Measurements from ENCODE around the gene ADORA2A.

ADORA2A gene

DNA sequence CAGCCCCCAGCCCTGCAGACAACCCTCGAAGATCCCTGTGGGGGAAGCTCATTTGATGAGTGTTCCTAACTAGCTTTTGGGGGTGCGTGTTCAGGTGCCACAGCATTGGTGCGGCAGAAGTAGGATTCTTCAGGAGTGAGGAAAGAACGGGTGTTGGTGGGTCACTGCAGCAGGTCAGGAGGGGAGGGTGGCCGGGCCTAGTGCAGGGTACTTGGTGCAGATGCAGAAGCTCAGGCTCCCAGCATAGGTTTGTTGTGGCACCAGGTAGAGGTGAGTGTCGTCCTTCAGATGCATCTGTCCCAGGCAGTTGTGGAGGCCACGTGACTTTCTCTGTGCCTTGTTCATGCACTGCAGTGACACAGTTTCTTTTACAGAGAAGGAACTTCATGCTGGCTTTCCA, 15.1 kb upstream of the ADORA2A start:
- Histone ChIP-seq H3K4me2 (ENCODE audit: low read depth, low read length, poor library complexity, severe bottlenecking) (no peak overlapping the region), H2AFZ (ENCODE audit: low read depth, low read length, severe bottlenecking) (no peak overlapping the region), H3K79me2 (ENCODE audit: insufficient read depth, low read length) (no peaks in the 10 kb centered on the region), H3K27me3 (ENCODE audit: low read length) (no peaks in the 10 kb centered on the region), H3K9me3 (ENCODE audit: insufficient read depth, low read length) (no peaks in the 10 kb centered on the region), H3K36me3 (ENCODE audit: low read length) (no peaks in the 10 kb centered on the region), H3K9me2 (replicated peaks; ENCODE audit: insufficient read depth, low read length) (no peaks in the 10 kb centered on the region), H3F3A (ENCODE audit: insufficient read depth) (no peaks in the 10 kb centered on the region), H3K9ac (ENCODE audit: low read length) (no peak overlapping the region), H3K4me3 (ENCODE audit: insufficient read depth, low read length, poor library complexity, severe bottlenecking) (no peak overlapping the region), H4K20me1 (ENCODE audit: low read depth, low read length) (no peaks in the 10 kb centered on the region), H3K27ac (ENCODE audit: low read depth, low read length) (no peak overlapping the region)
- TF ChIP-seq, protein P1, sequence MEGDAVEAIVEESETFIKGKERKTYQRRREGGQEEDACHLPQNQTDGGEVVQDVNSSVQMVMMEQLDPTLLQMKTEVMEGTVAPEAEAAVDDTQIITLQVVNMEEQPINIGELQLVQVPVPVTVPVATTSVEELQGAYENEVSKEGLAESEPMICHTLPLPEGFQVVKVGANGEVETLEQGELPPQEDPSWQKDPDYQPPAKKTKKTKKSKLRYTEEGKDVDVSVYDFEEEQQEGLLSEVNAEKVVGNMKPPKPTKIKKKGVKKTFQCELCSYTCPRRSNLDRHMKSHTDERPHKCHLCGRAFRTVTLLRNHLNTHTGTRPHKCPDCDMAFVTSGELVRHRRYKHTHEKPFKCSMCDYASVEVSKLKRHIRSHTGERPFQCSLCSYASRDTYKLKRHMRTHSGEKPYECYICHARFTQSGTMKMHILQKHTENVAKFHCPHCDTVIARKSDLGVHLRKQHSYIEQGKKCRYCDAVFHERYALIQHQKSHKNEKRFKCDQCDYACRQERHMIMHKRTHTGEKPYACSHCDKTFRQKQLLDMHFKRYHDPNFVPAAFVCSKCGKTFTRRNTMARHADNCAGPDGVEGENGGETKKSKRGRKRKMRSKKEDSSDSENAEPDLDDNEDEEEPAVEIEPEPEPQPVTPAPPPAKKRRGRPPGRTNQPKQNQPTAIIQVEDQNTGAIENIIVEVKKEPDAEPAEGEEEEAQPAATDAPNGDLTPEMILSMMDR (IDR thresholded peaks at IDR 0.05; ENCODE audit: insufficient read depth, low read length, poor library complexity, severe bottlenecking) = no peak
- TF ChIP-seq EZH2phosphoT487 (conservative IDR thresholded peaks at IDR 0.05; ENCODE audit: low read length) = no peak

DNA sequence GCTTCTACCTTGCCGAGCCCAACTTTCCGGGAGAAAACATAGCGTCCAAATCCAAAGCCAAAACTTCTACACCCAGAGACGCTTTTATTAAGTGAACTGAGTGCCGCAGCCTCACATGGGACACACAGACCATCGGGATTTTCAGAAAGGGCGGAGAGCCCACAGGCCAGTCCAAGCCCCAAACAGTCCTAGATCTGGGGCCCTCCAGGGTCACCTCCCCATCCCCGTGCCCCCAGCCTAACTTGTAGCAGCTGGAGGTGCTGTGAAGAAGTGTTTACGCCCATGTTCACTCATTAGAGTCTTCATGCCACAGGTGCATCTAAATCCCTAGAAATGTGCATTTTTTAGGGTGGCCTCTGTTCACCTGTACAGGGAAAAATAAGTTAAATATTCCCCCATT, 14.1 kb upstream of the ADORA2A start:
- Histone ChIP-seq H3K27me3 (ENCODE audit: low read length) (no peaks in the 10 kb centered on the region), H3K36me3 (ENCODE audit: low read length) (no peaks in the 10 kb centered on the region), H3K9ac (ENCODE audit: low read length) (no peak overlapping the region), H3K9me3 (ENCODE audit: insufficient read depth, low read length) (no peaks in the 10 kb centered on the region), H2AFZ (ENCODE audit: low read depth, low read length, severe bottlenecking) (no peak overlapping the region), H3K4me2 (ENCODE audit: low read depth, low read length, poor library complexity, severe bottlenecking) (no peak overlapping the region), H3K4me3 (ENCODE audit: insufficient read depth, low read length, poor library complexity, severe bottlenecking) (no peak overlapping the region), H3K9me2 (replicated peaks; ENCODE audit: insufficient read depth, low read length) (no peaks in the 10 kb centered on the region), H3F3A (ENCODE audit: insufficient read depth) (no peaks in the 10 kb centered on the region), H4K20me1 (ENCODE audit: low read depth, low read length) (no peaks in the 10 kb centered on the region), H3K27ac (ENCODE audit: low read depth, low read length) (no peak overlapping the region), H3K79me2 (ENCODE audit: insufficient read depth, low read length) (no peaks in the 10 kb centered on the region)
- TF ChIP-seq, protein P1 (IDR thresholded peaks at IDR 0.05; ENCODE audit: insufficient read depth, low read length, poor library complexity, severe bottlenecking) = no peak
- TF ChIP-seq EZH2phosphoT487 (conservative IDR thresholded peaks at IDR 0.05; ENCODE audit: low read length) = no peak

DNA sequence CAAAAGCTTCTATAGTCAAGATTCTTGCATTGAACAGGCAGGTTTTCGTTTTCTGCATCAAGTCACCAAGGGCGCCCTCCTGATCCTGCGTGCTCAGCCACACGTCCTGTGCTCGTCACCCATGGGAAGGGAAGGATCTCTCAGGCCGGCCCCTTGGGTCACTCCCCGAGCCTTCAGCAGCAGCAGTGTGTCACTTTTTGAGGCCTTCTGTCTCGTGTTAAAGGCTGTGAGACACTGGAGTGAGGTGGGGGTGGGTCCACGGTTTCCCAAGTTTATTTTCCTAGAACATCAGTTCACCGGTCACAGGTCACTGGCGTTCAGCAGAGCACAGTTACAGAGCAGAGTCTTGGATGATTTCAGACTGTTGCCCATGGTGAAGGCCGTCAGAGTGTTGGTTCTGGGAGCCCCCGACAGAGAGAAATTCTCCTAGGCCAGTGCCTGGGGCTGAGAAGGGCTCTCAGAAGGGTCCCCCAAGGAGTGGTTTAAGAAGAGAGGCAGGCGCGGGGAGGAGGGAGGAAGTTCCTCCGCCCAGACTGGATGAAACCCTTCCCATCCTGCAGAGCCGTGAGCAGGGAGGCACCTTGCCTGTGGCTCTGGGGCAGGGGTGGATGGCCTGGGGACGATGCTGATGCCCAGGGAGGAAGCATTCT, 13.5 kb upstream of the ADORA2A start:
- TF ChIP-seq, protein P1 (IDR thresholded peaks at IDR 0.05; ENCODE audit: insufficient read depth, low read length, poor library complexity, severe bottlenecking) = no peak
- TF ChIP-seq EZH2phosphoT487 (conservative IDR thresholded peaks at IDR 0.05; ENCODE audit: low read length) = no peak
- Histone ChIP-seq H3K9me3 (ENCODE audit: insufficient read depth, low read length) (no peaks in the 10 kb centered on the region), H3K79me2 (ENCODE audit: insufficient read depth, low read length) (no peaks in the 10 kb centered on the region), H3K4me3 (ENCODE audit: insufficient read depth, low read length, poor library complexity, severe bottlenecking) (no peak overlapping the region), H2AFZ (ENCODE audit: low read depth, low read length, severe bottlenecking) (no peak overlapping the region), H3K4me2 (ENCODE audit: low read depth, low read length, poor library complexity, severe bottlenecking) (no peak overlapping the region), H3F3A (ENCODE audit: insufficient read depth) (no peaks in the 10 kb centered on the region), H4K20me1 (ENCODE audit: low read depth, low read length) (no peaks in the 10 kb centered on the region), H3K9me2 (replicated peaks; ENCODE audit: insufficient read depth, low read length) (no peaks in the 10 kb centered on the region), H3K9ac (ENCODE audit: low read length) (no peak overlapping the region), H3K27me3 (ENCODE audit: low read length) (no peaks in the 10 kb centered on the region), H3K27ac (ENCODE audit: low read depth, low read length) (no peak overlapping the region), H3K36me3 (ENCODE audit: low read length) (no peaks in the 10 kb centered on the region)
